Brain microvascular endothelial cell (primary cell): ENCODE results near the gene ROBO4.

Experiments used
- DNase-seq: peaks from one replicate; pipeline ENCODE4 v3.0.0-alpha.2; 2020
- H3K27ac ChIP-seq: fragments of 250-450 bp; sonication (Bioruptor Pico); 2 replicates; pipeline ENCODE4 v1.5.1; 2020; ENCODE audit warnings: mild to moderate bottlenecking, moderate library complexity
- H3K27me3 ChIP-seq: fragments of 250-450 bp; sonication (Bioruptor Pico); replicated peaks from 2 replicates; pipeline ENCODE4 v1.5.1; 2020; ENCODE audit warnings: mild to moderate bottlenecking
- H3K36me3 ChIP-seq: fragments of 250-450 bp; sonication (Bioruptor Pico); replicated peaks from 2 replicates; pipeline ENCODE4 v1.5.1; 2020; ENCODE audit warnings: mild to moderate bottlenecking
- H3K4me3 ChIP-seq: 2 replicates; pipeline ENCODE4 v1.5.1; 2011; ENCODE audit warnings: low read depth, mild to moderate bottlenecking, control low read depth, low read length, moderate library complexity
- in situ Hi-C: cut with HindIII; loops from 2 replicates; pipeline ENCODE4 v1.10.0; 2017; ENCODE audit warnings: low sequenced_read_pairs, low pct_ligation_motif_present
- TF ChIP-seq, protein P1 (sequence below): IDR thresholded peaks from 2 replicates; pipeline ENCODE4 v1.5.1; 2011; ENCODE audit warnings: low read depth, mild to moderate bottlenecking, moderate library complexity, low read length, control low read depth, inconsistent platforms; ENCODE audit errors: missing control alignments

The ROBO4 gene

GRCh38 chr11:124886978-124887666 is 10.5 kb downstream of the ROBO4 start:
- TF ChIP-seq, protein P1, sequence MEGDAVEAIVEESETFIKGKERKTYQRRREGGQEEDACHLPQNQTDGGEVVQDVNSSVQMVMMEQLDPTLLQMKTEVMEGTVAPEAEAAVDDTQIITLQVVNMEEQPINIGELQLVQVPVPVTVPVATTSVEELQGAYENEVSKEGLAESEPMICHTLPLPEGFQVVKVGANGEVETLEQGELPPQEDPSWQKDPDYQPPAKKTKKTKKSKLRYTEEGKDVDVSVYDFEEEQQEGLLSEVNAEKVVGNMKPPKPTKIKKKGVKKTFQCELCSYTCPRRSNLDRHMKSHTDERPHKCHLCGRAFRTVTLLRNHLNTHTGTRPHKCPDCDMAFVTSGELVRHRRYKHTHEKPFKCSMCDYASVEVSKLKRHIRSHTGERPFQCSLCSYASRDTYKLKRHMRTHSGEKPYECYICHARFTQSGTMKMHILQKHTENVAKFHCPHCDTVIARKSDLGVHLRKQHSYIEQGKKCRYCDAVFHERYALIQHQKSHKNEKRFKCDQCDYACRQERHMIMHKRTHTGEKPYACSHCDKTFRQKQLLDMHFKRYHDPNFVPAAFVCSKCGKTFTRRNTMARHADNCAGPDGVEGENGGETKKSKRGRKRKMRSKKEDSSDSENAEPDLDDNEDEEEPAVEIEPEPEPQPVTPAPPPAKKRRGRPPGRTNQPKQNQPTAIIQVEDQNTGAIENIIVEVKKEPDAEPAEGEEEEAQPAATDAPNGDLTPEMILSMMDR: no peak
- in situ Hi-C loops: no loop called here
- no peaks in the 10 kb centered on the region for H3K27me3 ChIP-seq
- no peak overlapping the region for H3K27ac ChIP-seq
- no peaks in the 10 kb centered on the region for H3K36me3 ChIP-seq
- DNase-seq: no peak
- H3K4me3 ChIP-seq: no peak overlapping the region

DNA sequence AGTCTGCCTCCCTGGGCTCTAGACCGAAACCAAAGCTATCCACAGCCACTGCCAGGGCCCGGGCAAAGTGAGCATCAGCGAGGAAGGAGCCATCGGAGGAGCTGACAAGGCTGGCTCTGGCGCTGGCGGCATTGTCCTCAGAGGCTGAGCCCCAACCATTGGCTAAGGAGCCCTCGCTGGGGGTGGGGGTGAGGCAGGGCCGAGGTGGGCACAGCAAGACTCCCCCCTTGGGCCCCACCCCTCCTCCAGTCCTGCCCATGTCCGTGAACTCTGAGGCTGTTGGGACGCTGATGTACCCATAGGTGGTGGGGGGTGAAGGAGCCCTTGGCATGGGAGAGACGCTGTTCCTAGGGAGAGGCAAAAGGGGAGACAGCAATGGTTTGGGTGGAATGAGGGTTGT is 11.2 kb downstream of the ROBO4 start:
- TF ChIP-seq, protein P1: no peak
- in situ Hi-C loops: no loop called here
- Histone ChIP-seq H3K4me3 (no peak overlapping the region), H3K27ac (no peak overlapping the region), H3K27me3 (no peaks in the 10 kb centered on the region), H3K36me3 (no peaks in the 10 kb centered on the region)
- DNase-seq: no peak

- Histone ChIP-seq H3K27me3 (no peaks in the 10 kb centered on the region), H3K36me3 (no peaks in the 10 kb centered on the region), H3K4me3 (no peak overlapping the region), H3K27ac (no peak overlapping the region)
- in situ Hi-C loops: no loop called here
- DNase-seq: no peak
- TF ChIP-seq, protein P1: no peak
Measured at GRCh38 chr11:124884869-124885479, 12.7 kb downstream of the ROBO4 start.

GRCh38 chr11:124884340-124884739 is 13.3 kb downstream of the ROBO4 start:
- no peaks in the 10 kb centered on the region for H3K27me3 ChIP-seq
- in situ Hi-C loops: no loop called here
- H3K4me3 ChIP-seq: no peak overlapping the region
- H3K27ac ChIP-seq: no peak overlapping the region
- no peak for DNase-seq
- TF ChIP-seq, protein P1: no peak
- H3K36me3 ChIP-seq: no peaks in the 10 kb centered on the region

DNA sequence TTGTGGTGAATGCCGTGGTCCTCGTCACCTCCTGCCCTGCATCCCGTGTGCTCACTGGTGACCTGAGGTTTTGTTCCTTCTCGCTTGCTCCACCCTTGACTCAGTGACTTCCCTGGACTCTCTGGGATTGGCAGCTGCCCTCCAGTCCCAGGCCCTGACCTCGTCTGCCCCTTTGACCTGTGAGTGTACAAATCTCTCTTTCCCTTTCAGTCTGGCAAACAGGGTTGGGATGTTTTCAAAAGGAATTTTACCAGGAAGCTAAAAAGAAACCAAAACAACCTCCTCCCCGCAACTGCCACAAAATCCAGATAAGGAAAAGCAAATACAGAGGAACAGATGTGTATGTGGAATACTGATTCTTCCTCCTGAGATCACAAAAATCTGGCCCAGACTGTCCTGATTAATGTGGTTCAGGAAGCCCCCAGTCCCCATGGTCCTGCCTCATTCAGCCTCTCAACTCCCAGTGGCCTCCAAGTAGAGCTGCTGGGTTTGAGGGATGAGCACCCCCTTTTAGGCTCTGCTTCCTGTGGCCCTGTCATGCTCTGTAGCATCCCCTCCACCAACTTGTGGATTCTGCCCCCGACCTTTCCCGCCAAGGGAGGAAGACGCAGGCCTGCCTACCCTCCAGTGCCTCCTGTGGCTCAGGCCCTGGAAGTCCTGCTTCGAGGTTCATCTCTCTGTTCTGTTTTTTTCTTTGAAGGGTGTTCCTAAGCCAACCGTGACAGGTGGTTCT is 15.2 kb downstream of the ROBO4 start:
- H3K36me3 ChIP-seq: no peaks in the 10 kb centered on the region
- in situ Hi-C loops: no loop called here
- H3K27me3 ChIP-seq: no peaks in the 10 kb centered on the region
- TF ChIP-seq, protein P1: peak; percentile 23
- DNase-seq: peak; percentile 61
- H3K4me3 ChIP-seq: no peak overlapping the region
- H3K27ac ChIP-seq: no peak overlapping the region
